OCI-LY1 (cell line): ENCODE results near the gene ANKRD13A.

Experiments used
- H2AFZ ChIP-seq: fragments of 200-600 bp; sonication (generic), shearing (Covaris generic); 2 replicates; pipeline ENCODE4 v1.6.0; 2014; ENCODE audit warnings: antibody characterized with exemption, mild to moderate bottlenecking, low read length
- H3F3A ChIP-seq: fragments of 200-600 bp; sonication (generic), shearing (Covaris generic); 2 replicates; pipeline ENCODE4 v1.6.0; 2014; ENCODE audit warnings: mild to moderate bottlenecking, antibody characterized with exemption, low read length, moderate library complexity; ENCODE audit not compliant: insufficient read depth
- H3K27ac ChIP-seq: fragments of 200-600 bp; sonication (generic); 2 replicates; pipeline ENCODE4 v1.5.1; 2014; ENCODE audit warnings: low read length, mixed run types, mild to moderate bottlenecking, low read depth; ENCODE audit not compliant: poor library complexity, severe bottlenecking
- H3K27me3 ChIP-seq: fragments of 200-600 bp; sonication (generic); 2 replicates; pipeline ENCODE4 v1.6.0; 2014; ENCODE audit warnings: antibody characterized with exemption, mild to moderate bottlenecking, low read length, moderate library complexity; ENCODE audit not compliant: insufficient read depth
- H3K36me3 ChIP-seq: fragments of 200-600 bp; sonication (generic); 2 replicates; pipeline ENCODE4 v1.6.1; 2014; ENCODE audit warnings: mild to moderate bottlenecking, antibody characterized with exemption, low read length, moderate library complexity, mixed read lengths; ENCODE audit not compliant: insufficient read depth
- H3K4me1 ChIP-seq: fragments of 200-600 bp; sonication (generic); 2 replicates; pipeline ENCODE4 v1.5.1; 2014; ENCODE audit warnings: mild to moderate bottlenecking, low read length, moderate library complexity; ENCODE audit not compliant: insufficient read depth, severe bottlenecking
- H3K4me2 ChIP-seq: fragments of 200-600 bp; sonication (generic), shearing (Covaris generic); 2 replicates; pipeline ENCODE4 v1.6.1; 2014; ENCODE audit warnings: low read length
- H3K4me3 ChIP-seq: fragments of 200-600 bp; sonication (generic); 2 replicates; pipeline ENCODE4 v1.5.1; 2014; ENCODE audit warnings: low read length, low read depth, mild to moderate bottlenecking, mixed read lengths; ENCODE audit not compliant: poor library complexity, severe bottlenecking
- H3K79me2 ChIP-seq: fragments of 200-600 bp; shearing (Covaris generic); 2 replicates; pipeline ENCODE4 v1.6.1; 2016; ENCODE audit warnings: mixed run types, low read length, mixed read lengths; ENCODE audit not compliant: insufficient read depth
- H3K9ac ChIP-seq: fragments of 200-600 bp; sonication (generic), shearing (Covaris generic); 2 replicates; pipeline ENCODE4 v1.6.1; 2014; ENCODE audit warnings: mild to moderate bottlenecking, low read length, mixed read lengths
- H3K9me2 ChIP-seq: fragments of 200-600 bp; sonication (generic), shearing (Covaris generic); 2 replicates; pipeline ENCODE4 v1.6.1; 2014; ENCODE audit warnings: low read depth, mild to moderate bottlenecking, low read length, mixed read lengths
- H3K9me3 ChIP-seq: fragments of 200-600 bp; shearing (Covaris generic); 2 replicates; pipeline ENCODE4 v1.6.1; 2014; ENCODE audit warnings: low read length, mixed read lengths
- H4K20me1 ChIP-seq: fragments of 200-600 bp; sonication (generic), shearing (Covaris generic); 2 replicates; pipeline ENCODE4 v1.6.0; 2016; ENCODE audit warnings: mild to moderate bottlenecking, low read length; ENCODE audit not compliant: insufficient read depth
- CTCF ChIP-seq: fragments of 200-600 bp; sonication (generic), shearing (Covaris generic); IDR thresholded peaks from 2 replicates; pipeline ENCODE4 v1.5.1; 2017; ENCODE audit warnings: mild to moderate bottlenecking, antibody characterized with exemption, low read length, moderate library complexity, mixed read lengths
- EZH2 ChIP-seq: fragments of 200-600 bp; sonication (generic), shearing (Covaris generic); IDR thresholded peaks from 2 replicates; pipeline ENCODE4 v1.8.0; 2017; ENCODE audit warnings: borderline replicate concordance, mixed run types, mild to moderate bottlenecking, antibody characterized with exemption, low read length, moderate library complexity, mixed read lengths

ANKRD13A gene

GRCh38 chr12:110038741-110039084 is 39.5 kb downstream of the ANKRD13A start:
- no peak overlapping the region for H3K27ac ChIP-seq
- H2AFZ ChIP-seq: no peak overlapping the region
- no peaks in the 10 kb centered on the region for H3K9me3 ChIP-seq
- no peak for TF ChIP-seq EZH2
- TF ChIP-seq CTCF: no peak
- no peaks in the 10 kb centered on the region for H3K79me2 ChIP-seq
- no peak overlapping the region for H3K9ac ChIP-seq
- H3K9me2 ChIP-seq: no peaks in the 10 kb centered on the region
- H3K27me3 ChIP-seq: no peaks in the 10 kb centered on the region
- H3K4me3 ChIP-seq: no peak overlapping the region
- H3K4me2 ChIP-seq: no peak overlapping the region
- H3F3A ChIP-seq: no peaks in the 10 kb centered on the region
- peaks cover 50% of the 10 kb centered on the region for H3K36me3 ChIP-seq
- H3K4me1 ChIP-seq: no peaks in the 10 kb centered on the region
- H4K20me1 ChIP-seq: no peaks in the 10 kb centered on the region

DNA sequence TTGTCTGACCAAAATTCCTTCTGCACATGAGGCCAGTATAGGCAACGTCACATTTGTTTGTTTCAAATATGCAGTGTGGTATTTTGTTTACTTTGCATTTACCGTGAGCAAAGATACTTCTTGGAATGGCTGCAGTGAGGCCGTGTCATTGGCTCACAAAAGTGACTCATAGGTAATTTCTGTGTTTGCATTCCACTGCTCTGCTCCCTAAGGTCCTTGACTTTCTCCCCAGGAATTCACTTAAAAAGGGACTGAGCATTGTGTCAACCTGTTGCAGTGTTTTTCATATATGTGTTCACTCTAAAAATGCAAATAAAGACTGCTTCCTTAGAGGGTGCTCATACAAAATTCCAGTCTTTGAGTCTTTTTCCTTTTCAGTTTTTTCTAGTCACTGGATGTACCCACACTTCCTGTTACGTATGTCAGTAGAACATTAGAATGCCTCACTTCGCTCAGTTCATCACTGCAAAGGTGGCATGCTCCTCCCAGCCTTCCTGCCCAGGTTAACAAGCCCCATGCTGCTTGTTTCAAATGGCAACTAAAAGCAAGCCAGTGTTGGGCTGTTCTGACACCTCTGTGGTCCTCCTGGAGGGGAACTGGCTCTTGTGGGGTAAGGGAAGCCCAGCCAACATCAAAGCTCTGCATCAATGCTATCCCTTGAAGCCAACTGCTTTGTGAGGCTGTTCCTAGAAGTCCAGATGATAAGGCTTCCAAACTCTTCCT is 40.0 kb downstream of the ANKRD13A start:
- no peak overlapping the region for H3K4me2 ChIP-seq
- no peaks in the 10 kb centered on the region for H3K4me1 ChIP-seq

DNA sequence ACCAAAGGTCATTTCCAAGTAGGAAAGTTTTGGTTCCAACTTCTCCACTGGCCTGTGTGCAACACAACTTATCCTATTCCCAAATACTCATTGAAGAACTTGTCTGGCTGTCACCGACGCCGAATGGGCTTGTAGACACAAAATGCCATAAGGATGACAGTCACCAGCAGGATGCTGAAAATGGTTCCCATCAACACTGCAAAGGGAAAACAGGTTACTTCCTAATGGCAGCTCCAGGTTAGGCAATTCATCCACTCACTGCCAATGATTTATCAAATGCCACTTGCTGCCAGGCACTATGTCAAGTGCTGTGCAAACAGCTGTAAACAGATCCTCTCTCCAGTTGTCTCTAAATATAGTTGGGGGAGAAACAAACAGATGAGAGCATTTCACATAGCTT is 43.0 kb downstream of the ANKRD13A start:
- H3F3A ChIP-seq: no peaks in the 10 kb centered on the region
- no peak overlapping the region for H2AFZ ChIP-seq
- H3K27me3 ChIP-seq: no peaks in the 10 kb centered on the region
- no peak for TF ChIP-seq CTCF
- TF ChIP-seq EZH2: no peak
- H3K27ac ChIP-seq: no peak overlapping the region
- no peaks in the 10 kb centered on the region for H3K9me2 ChIP-seq
- no peaks in the 10 kb centered on the region for H3K9me3 ChIP-seq
- no peaks in the 10 kb centered on the region for H4K20me1 ChIP-seq
- H3K4me1 ChIP-seq: peaks cover 10% of the 10 kb centered on the region
- H3K4me2 ChIP-seq: no peak overlapping the region
- no peak overlapping the region for H3K4me3 ChIP-seq
- no peak overlapping the region for H3K9ac ChIP-seq
- H3K79me2 ChIP-seq: no peaks in the 10 kb centered on the region
- H3K36me3 ChIP-seq: peaks cover 23% of the 10 kb centered on the region; the same call in 1 of the 2 replicates

More for the DNA sequence above, 40.0 kb downstream of the ANKRD13A start:
- no peaks in the 10 kb centered on the region for H3K9me2 ChIP-seq
- TF ChIP-seq EZH2: no peak
- no peak for TF ChIP-seq CTCF
- H3K79me2 ChIP-seq: no peaks in the 10 kb centered on the region
- no peaks in the 10 kb centered on the region for H3K27me3 ChIP-seq
- no peaks in the 10 kb centered on the region for H3K9me3 ChIP-seq
- no peak overlapping the region for H3K9ac ChIP-seq
- H2AFZ ChIP-seq: no peak overlapping the region
- no peaks in the 10 kb centered on the region for H4K20me1 ChIP-seq
- peaks cover 45% of the 10 kb centered on the region for H3K36me3 ChIP-seq
- H3K4me3 ChIP-seq: no peak overlapping the region
- no peak overlapping the region for H3K27ac ChIP-seq
- H3F3A ChIP-seq: no peaks in the 10 kb centered on the region
